MCF 10A (cell line): ENCODE results near the gene ZHX3. TPM values are rescaled to one million over a fixed set of nuclear protein-coding genes. Genes with fewer than 3 reads are reported as not detected.

Experiments
- BruUV-seq: library from RNA; stranded (reverse); fragments of 400-500 nt; replicated peaks from 2 replicates; lab custom pipeline; 2021; lab: Mats Ljungman, UMichigan
- CTCF ChIA-PET: fragments of 300-600 bp; sonication (Branson Sonifier 250); formaldehyde crosslinking; extraction: SDS; loops from one replicate; lab custom pipeline; 2021; ENCODE audit warnings: antibody characterized with exemption, inconsistent platforms; lab: Yijun Ruan, JAX
- POLR2A ChIA-PET: fragments of 300-600, 350-650 bp; sonication (Branson Sonifier 250); formaldehyde crosslinking; extraction: SDS; loops from one replicate; lab custom pipeline; 2020; ENCODE audit warnings: antibody characterized with exemption, inconsistent platforms; lab: Yijun Ruan, JAX
- DNase-seq: peaks from one replicate; pipeline ENCODE4 v3.0.0-alpha.2; 2018; ENCODE audit not compliant: unreplicated experiment
- H3K27ac Mint-ChIP-seq: one replicate; pipeline ENCODE4 v1.8.0; 2022; ENCODE audit warnings: mild to moderate bottlenecking, low read depth, mixed read lengths; ENCODE audit not compliant: unreplicated experiment
- H3K27me3 Mint-ChIP-seq: one replicate; pipeline ENCODE4 v1.8.0; 2022; ENCODE audit warnings: mixed read lengths; ENCODE audit not compliant: insufficient read depth, unreplicated experiment
- H3K36me3 Mint-ChIP-seq: one replicate; pipeline ENCODE4 v1.8.0; 2022; ENCODE audit warnings: mild to moderate bottlenecking, moderate library complexity, mixed read lengths; ENCODE audit not compliant: insufficient read depth, unreplicated experiment
- H3K4me1 Mint-ChIP-seq: one replicate; pipeline ENCODE4 v1.8.0; 2022; ENCODE audit warnings: mixed read lengths; ENCODE audit not compliant: insufficient read depth, unreplicated experiment
- H3K4me3 Mint-ChIP-seq: one replicate; pipeline ENCODE4 v1.8.0; 2022; ENCODE audit warnings: mild to moderate bottlenecking, moderate library complexity, mixed read lengths; ENCODE audit not compliant: unreplicated experiment
- H3K9me3 Mint-ChIP-seq: one replicate; pipeline ENCODE4 v1.8.0; 2022; ENCODE audit warnings: mixed read lengths; ENCODE audit not compliant: unreplicated experiment
- CTCF ChIP-seq: fragments of 200-600 bp; IDR thresholded peaks from one replicate; pipeline ENCODE4 v1.8.0; 2022; ENCODE audit warnings: antibody characterized with exemption, mild to moderate bottlenecking; ENCODE audit not compliant: unreplicated experiment
- intact Hi-C: fragments of 100-400 bp; cut with micrococcal nuclease; formaldehyde crosslinking; loops from 2 replicates; pipeline ENCODE4 v1.14.1; 2022
- total RNA-seq: library from RNA; stranded (reverse); gene quantifications from 2 replicates; pipeline ENCODE4 v1.2.3, GENCODE V29; 2022

The ZHX3 gene
- total RNA-seq, 1 experiment from 2014 or later: 34.1 TPM

DNA sequence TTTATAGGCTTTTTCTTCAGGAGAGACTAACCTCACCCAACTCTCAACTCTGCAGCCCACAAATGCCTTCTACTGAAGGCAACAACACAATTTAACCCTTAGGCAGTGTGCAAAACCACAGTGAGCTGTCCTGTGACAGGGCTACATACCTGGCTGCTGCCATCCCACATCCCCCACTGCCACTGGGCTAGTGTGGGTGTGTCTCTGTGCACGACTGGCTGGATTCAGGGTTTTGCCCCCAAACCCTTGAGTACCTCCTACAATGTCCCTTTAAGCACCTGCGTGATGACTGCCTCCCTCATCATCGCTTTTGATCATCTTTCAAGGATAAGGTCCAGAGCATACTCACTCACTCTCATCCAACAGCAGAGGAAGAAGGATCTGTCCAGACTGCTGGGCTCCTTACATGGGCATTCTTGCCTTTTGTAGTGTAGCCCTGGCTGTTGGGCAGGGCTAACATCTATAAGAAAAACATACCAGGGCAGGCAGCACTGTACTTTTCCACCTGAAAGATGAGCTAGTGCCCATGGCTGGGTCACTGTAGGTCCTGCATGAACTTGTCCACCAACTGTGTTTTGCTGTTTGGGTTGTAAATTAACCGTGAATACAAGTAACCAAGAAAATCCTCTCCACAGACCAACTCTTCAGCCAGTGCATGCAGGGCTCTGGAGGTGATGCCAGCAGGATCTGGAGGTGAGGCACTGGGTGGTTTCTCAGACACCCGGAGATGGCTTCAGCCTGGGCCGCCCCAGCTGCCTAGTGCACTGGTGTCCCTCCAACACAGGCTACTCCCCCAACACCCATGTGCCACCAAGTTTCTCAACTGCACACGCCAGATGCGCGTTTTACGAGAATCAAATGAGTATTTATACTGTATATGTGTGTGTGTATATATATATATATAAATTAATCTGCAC lies 135.0 kb downstream of the ZHX3 start:
- POLR2A ChIA-PET: interaction anchor here (0.9 to 1.1 kb wide), 3 partner anchors 10 to 157 kb away, joined by 3 to 4 read pairs (median 3); no protein-coding TSS in a partner anchor
- CTCF ChIA-PET: interaction anchor here (1.5 to 3.8 kb wide), 6 partner anchors 10 to 158 kb away, joined by 5 to 21 read pairs (median 8); partner anchors contain the start of gene LPIN3
- no peak for DNase-seq
- H3K27me3 Mint-ChIP-seq: no peaks in the 10 kb centered on the region
- BruUV-seq: no TSS peak
- H3K9me3 Mint-ChIP-seq: peaks cover under 1% of the 10 kb centered on the region
- TF ChIP-seq CTCF: no peak
- peaks cover 5% of the 10 kb centered on the region for H3K36me3 Mint-ChIP-seq
- H3K4me1 Mint-ChIP-seq: peaks cover 18% of the 10 kb centered on the region
- H3K27ac Mint-ChIP-seq: no peak overlapping the region
- intact Hi-C loops: no loop called here
- no peak overlapping the region for H3K4me3 Mint-ChIP-seq

- no peak overlapping the region for H3K4me3 Mint-ChIP-seq
- peaks cover 5% of the 10 kb centered on the region for H3K36me3 Mint-ChIP-seq
- ChIA-PET POLR2A (interaction anchor here (0.7 to 1.1 kb wide), 5 partner anchors 9 to 158 kb away, joined by 3 to 4 read pairs (median 3); no protein-coding TSS in a partner anchor), CTCF (interaction anchor here (0.6 to 3.8 kb wide), 7 partner anchors 9 to 159 kb away, joined by 4 to 21 read pairs (median 7); partner anchors contain the start of gene LPIN3)
- no TSS peak for BruUV-seq
- TF ChIP-seq CTCF: no peak
- intact Hi-C loops: no loop called here
- no peak overlapping the region for H3K27ac Mint-ChIP-seq
- H3K9me3 Mint-ChIP-seq: no peaks in the 10 kb centered on the region
- DNase-seq: no peak
- peaks cover 23% of the 10 kb centered on the region for H3K4me1 Mint-ChIP-seq
- H3K27me3 Mint-ChIP-seq: no peaks in the 10 kb centered on the region
Observed at GRCh38 chr20:41181567-41181966, 136.0 kb downstream of the ZHX3 start.

GRCh38 chr20:41180599-41181333 lies 136.8 kb downstream of the ZHX3 start:
- Mint-ChIP-seq H3K27ac (peak overlapping the region; percentile 63), H3K4me3 (no peak overlapping the region), H3K36me3 (peaks cover 10% of the 10 kb centered on the region), H3K9me3 (no peaks in the 10 kb centered on the region), H3K4me1 (peaks cover 23% of the 10 kb centered on the region), H3K27me3 (no peaks in the 10 kb centered on the region)
- POLR2A ChIA-PET: interaction anchor here (0.6 to 0.9 kb wide), 3 partner anchors 49 to 244 kb away, joined by 3 read pairs; no protein-coding TSS in a partner anchor
- no TSS peak for BruUV-seq
- CTCF ChIA-PET: interaction anchor here (0.7 to 3.8 kb wide), 6 partner anchors 8 to 160 kb away, joined by 3 to 21 read pairs (median 8); partner anchors contain the start of gene LPIN3
- no peak for DNase-seq
- intact Hi-C loops: no loop called here
- no peak for TF ChIP-seq CTCF
